Stimulated activated CD4-positive, alpha-beta T cell treated with anti-CD3 and anti-CD28 coated beads, TNF-alpha, amount 100 ng/mL, for 1 hour (primary cell): ENCODE measurements around the gene SNX12.

ENCODE experiments used
- DNase-seq, 3 donors: peaks; one replicate each; pipeline ENCODE4 v3.0.0-alpha.2; 2020; ENCODE audit warnings: low read depth in 3 of 3, low spot score in 1 of 3

Gene SNX12

DNA sequence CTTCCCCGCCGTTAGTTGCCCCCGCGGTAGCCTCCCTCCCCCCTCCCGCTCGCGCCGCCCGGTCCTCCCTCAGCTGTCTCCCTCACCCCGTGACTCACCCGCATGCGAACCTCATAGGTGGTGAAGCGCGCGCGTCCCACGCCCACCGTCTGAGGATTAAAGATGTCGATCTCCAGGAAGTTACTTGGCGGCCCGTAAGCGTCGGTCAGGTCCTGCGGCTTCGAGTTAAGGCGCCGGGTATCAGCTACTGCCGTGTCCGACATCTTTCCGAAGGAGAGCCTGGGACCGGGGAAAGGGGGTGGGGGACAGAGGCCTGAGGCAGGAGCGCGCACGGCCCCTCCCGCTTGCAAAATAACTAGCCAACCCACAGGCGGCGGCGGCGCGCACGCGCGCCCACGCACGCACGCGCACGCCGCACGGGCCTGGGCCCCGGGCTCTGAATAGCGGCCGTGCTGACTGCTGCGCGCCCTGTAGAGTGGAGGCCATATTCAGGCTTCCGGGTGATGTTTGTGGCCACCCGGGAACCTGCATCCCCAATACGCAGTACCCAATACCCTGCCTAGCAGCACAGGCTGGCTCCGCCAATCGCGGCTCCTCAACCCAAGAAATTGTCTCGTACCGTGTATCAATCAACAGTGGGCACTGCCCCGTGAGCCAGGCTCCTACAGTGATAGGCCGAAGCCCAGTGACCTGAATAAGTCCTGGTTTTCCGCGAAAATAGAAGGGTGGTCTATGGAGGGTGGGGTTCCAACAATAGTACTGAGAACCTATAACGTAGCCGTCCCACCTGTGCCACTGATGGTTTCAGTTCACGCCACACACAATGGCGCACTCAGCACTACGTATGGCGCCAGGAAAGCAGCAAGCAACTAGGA lies at the start of gene SNX12:
TSS of gene SNX12 (minus strand) at position 291 of the 875 bp plus-strand sequence. CDS start at position 263, 28 bp downstream.
- peak; percentile 66 to 77 (median 70) for DNase-seq

DNA sequence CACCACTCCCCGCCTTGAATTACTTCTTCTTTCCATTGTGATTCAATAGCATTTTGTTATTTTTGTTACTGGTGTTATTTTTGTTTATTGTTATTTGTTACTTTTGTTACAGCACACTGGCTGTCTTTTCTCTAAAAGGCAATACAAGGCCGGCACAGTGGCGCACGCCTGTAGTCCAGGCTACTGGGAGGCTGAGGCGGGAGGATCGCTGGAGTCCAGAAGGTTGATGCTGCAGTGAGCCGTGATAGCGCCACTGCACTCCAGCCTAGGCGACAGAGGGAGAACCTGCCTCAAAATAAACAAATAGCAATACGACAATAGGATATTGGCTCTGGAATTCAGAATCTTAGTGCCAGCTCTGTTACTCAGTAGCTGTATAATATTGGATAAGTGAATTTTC lies 49.2 kb upstream of the SNX12 start:
- no peak for DNase-seq

DNA sequence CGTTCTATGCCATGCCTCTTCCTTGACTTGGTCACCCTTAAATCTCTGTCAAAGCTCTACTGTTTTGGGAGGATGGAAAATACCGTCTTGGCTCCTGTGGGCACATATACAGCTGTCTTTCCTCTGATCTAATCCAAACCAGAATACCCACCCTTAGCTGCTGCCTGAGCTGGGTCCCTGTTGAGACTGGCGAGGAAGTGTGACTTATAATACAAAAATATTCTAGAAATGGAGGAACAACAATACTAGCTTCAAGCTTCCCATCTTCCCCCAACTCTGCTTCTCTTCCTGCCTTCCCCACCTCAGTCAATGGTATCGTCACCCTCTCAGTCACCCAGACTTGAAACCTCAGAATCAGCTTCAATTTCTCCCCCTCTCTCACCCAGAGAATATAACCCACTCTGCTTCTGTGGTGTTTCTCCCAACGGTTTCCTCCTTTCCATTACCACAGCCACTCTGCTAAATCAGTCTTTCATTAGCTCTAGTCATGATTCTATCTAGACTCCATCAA lies 43.8 kb upstream of the SNX12 start:
- DNase-seq = no peak

DNA sequence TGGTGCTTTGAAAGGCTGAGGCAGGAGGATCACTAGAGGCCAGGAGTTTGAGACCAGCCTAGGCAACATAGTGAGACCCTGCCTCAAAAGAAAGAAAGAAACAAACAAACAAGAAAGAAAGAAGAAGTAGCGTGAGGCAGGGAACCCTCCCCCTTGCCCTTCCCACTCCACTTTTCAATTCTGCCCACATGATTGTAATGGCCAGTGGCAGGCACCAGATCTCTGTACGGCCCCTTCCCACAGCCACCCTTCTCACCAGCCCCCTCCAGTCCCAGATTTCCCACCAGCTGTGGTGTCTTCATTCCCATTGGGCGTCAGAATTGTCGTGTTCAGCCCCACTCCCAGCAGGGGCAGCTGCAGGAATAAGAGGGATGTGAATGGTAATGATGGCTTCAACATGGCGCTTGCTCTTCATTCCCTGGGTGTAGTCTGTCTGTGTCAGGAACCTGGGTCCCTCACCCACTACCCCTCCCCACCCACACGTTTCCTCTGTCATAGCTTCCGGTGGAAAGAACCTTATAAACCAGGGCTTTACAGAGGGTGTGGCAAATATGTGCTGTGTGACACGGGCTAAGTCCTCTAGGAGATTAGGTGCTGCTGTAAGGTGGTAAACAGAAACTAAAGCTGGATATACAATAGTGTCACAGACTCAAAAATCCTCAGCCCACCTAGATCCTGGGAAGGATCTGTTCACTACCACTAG lies 43.2 kb upstream of the SNX12 start, which contains the start of gene IL2RG:
TSS of gene IL2RG (minus strand) at position 437 of the 703 bp plus-strand sequence. CDS start at position 399, 38 bp downstream.
- peak; percentile 27 to 67 (median 50) for DNase-seq

DNA sequence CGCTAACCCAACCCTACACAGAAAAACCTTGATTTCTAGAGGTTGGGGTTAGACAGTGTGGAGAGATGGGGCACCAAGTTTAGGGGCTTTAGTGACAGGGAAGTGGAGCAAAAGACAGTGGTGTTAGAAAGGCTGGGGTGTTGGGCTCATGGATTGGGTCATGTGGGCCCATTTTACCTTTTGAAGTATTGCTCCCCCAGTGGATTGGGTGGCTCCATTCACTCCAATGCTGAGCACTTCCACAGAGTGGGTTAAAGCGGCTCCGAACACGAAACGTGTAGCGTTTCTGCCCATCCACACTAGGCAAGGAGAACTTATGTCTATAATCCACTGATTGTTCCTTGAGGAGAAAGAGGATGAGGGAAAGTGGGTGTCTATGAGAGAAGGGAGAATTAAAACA lies 40.9 kb upstream of the SNX12 start:
- no peak for DNase-seq

DNA sequence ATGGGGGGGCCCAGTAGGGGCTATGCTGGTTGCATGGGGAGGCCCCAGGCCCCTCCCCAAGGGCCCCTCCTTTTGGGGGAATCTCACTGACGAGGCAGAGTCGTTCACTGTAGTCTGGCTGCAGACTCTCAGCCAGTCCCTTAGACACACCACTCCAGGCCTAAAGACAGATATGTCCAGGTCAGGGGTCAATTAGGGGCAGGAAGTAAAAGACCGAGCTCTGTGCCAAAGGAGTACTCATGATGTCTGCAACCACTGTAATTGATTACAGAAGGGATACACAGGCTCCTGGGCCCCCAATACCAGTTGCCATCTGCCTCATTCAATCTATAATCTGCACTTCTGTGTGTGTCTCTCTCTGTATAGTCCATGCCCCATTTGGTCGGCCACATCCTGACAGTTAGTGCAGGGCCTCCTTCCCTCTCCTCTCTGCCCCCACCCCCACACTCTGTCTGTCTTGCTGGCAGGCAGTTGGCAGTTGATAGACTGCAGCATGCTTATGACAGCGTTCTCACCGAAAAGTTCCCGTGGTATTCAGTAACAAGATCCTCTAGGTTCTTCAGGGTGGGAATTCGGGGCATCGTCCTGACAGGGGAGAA lies 39.7 kb upstream of the SNX12 start:
- DNase-seq = no peak

DNA sequence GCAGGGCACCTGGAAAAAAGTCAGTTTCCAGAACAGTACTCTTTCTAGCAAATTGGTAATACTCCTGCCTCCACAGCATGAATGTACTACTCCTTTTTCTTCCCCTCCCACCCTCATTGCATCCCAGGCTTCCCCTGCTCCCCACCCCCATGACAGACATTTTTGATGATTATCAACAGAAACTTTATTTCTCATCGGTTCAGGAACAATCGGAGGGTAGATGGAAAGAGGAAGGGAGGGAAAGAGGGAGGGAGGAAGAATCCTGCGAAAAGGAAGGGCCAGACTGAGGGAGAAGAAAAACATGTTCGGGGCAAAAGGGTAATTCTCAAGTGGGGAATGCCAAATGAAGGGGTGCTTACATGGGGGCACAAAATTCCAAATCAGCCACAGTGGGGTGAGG lies 39.1 kb upstream of the SNX12 start:
- no peak for DNase-seq

DNA sequence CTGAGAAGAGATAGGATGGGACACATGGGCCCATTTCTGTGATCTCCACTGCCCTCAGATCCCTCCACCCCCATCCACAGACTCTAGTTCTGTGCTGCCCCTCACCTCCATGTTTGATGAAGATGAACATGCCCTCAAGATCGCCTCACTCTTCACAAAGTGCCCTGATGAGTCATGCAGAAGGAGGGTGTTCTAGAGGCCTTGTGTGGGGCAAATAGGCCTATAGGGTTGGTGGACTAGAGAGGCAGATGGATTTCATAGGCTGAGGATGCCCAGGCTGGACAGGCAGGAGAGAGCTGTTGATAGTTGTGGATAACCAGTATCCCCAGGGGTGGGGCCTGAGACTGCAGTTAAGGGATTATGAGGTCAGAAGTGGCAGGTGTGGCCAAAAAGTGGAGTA lies 38.3 kb upstream of the SNX12 start, which contains the start of gene CXorf65:
TSS of gene CXorf65 (minus strand) at position 314 of the 400 bp plus-strand sequence. CDS start at position 130, 184 bp downstream.
- no peak for DNase-seq

DNA sequence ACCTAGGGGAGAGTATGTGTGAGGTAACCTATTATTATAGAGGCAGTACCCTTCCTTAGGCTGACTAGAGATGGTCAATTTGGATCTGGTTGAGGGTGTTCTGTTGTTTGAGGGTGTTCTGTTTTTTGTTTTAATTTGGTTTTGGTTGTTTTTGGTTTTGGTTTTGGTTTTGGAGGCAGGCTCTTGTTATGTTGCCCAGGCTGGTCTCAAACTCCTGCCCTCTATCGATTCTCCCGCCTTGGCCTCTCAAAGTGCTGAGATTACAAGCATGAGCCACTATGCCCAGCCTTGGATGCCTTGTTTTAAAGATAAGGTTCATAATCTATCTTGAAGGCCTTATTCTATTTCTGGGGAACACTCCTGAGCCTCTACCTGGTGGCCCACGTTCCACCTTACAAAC lies 37.5 kb upstream of the SNX12 start:
- DNase-seq = no peak

DNA sequence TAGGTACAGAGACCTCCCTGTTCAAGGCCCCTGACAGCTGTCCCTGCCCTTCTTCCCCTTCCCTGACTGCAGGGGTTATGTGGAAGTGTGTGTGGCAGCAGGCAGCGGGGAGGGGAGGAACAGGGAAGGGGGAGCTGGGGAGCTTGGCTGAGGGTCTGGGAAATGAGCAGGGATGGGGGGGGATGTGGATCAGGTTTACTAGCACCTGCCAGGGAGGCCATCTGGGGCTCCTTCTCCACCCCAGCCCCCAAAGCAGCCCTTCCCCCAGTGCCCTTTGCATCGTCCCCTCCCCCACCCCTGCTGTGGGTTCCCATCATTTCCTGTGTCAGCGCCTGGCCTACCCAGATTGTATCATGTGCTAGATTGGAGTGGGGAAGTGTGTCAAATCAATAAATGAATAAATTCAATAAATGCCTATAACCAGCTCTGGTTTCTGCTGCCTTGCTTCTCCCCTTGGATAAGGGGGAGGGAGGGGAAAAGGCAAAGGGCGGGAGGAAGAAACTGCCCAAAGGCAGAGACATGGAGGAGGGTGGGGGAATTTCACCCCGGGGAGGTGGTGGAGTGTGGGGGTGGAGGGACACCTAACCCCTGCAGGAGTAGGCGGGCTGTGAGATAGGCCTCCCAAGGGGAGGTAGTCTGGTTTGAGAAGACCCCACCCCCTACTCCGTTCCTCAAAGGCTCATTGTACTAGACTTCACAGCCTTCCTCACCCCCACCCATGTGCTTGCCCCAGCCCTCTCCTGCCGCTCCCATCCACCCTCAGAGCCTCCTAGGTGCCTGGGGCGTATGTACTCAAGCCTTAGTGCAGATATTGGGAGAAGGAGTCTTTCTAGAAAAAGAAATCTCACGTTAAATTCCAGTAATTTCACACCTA lies 35.2 kb upstream of the SNX12 start:
- peak in 1 of 3 donors; percentile 19 for DNase-seq

DNA sequence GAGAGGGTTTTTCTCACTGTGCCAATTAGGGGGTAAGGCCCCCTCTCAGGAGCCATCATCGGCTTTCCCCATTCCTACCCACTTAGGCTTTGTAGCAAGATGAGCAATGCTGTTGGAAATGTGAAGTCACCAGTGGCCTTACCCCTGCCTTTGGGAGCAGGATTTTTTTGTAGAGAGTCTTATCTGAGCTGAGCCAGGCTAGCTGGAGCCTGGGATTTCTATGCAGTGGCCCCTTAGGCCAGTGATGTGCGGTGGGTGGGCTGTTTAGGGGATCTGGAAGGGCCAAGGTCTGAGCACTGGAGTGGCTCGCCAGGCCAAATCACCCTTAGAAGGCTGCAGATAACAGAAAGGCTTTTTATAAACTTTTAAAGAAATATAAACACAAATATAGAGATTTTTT lies 34.2 kb upstream of the SNX12 start:
- no peak for DNase-seq

DNA sequence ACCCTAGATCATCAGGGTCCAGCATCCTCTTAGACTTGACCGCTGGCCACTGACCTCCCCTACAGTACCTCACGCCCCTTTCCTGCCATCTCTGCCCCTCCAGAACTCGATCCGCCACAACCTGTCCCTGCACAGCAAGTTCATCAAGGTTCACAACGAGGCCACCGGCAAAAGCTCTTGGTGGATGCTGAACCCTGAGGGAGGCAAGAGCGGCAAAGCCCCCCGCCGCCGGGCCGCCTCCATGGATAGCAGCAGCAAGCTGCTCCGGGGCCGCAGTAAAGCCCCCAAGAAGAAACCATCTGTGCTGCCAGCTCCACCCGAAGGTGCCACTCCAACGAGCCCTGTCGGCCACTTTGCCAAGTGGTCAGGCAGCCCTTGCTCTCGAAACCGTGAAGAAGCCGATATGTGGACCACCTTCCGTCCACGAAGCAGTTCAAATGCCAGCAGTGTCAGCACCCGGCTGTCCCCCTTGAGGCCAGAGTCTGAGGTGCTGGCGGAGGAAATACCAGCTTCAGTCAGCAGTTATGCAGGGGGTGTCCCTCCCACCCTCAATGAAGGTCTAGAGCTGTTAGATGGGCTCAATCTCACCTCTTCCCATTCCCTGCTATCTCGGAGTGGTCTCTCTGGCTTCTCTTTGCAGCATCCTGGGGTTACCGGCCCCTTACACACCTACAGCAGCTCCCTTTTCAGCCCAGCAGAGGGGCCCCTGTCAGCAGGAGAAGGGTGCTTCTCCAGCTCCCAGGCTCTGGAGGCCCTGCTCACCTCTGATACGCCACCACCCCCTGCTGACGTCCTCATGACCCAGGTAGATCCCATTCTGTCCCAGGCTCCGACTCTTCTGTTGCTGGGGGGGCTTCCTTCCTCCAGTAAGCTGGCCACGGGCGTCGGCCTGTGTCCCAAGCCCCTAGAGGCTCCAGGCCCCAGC lies 32.7 kb upstream of the SNX12 start:
- no peak for DNase-seq

DNA sequence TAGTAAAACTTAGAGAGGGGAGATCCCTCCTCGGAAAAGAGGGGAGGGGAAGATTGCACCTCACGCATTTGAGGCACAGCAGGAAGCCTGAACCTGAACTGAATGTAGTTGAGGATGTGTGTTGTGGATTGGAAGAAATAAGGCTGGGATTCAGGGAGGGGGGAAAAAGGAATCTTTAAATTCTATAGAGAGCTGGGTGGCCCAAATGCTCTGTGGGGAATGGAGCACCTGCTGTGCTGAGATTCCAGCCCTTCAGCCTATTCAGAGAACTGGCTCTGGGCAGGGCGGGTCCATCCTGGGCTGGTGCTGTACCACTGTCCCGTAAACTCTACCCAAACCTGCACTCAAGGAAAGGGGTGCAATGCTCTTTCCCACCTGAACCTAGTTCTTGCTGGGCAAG lies 31.6 kb upstream of the SNX12 start:
- DNase-seq = no peak

DNA sequence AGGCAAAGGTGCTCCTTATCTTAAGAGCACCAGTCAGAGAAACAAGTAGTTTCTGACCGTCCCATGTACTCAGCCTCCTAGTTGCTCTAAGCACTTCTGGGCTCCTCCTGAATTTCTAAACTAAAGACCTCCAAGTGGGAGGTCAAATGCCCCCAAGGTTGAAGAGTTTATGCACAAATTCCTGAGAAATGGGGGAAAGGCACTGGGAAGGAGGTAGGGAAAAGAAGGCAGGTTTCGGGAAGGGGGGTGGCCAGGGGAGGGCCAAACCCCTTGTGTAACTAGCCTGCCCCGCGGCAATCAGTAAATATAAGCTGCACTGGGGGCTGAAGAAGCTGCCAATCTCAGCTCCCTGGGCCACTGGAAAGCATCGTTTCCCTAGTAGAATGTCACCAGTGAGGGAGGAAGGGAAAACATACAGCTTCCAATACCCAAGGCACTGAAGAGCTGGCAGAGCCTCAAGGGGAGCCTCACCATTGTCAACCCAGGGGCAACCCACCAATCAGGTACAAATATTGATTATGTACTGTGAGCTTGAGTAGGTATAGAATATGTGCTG lies 30.9 kb upstream of the SNX12 start:
- no peak for DNase-seq

DNA sequence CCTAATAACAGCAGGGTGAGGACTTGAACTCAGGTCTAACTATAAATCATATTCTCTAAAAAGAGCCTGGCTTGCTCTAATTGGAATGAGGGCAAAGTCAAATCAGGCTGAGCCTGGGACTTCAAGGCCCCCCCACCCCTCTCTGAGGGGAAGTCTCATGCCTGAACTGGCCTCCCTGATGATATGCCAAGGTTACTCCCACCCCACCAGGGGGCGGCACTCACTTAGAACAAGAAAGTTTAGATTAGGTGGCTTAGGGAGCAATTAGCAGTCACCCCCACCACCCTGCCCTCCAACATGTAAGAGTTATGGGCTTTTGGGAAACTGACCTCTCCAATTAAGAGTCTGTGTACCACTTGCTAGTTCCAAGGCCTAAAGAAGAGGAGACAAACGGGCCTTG lies 30.2 kb upstream of the SNX12 start:
- DNase-seq = peak; percentile 35 to 53 (median 52)

DNA sequence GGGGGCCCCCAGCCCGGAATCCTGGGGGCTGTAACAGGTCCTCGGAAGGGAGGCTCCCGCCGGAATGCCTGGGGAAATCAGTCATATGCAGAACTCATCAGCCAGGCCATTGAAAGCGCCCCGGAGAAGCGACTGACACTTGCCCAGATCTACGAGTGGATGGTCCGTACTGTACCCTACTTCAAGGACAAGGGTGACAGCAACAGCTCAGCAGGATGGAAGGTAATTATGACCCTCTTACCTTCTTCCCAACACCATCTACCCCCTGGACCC lies 28.6 kb upstream of the SNX12 start:
- DNase-seq = no peak

DNA sequence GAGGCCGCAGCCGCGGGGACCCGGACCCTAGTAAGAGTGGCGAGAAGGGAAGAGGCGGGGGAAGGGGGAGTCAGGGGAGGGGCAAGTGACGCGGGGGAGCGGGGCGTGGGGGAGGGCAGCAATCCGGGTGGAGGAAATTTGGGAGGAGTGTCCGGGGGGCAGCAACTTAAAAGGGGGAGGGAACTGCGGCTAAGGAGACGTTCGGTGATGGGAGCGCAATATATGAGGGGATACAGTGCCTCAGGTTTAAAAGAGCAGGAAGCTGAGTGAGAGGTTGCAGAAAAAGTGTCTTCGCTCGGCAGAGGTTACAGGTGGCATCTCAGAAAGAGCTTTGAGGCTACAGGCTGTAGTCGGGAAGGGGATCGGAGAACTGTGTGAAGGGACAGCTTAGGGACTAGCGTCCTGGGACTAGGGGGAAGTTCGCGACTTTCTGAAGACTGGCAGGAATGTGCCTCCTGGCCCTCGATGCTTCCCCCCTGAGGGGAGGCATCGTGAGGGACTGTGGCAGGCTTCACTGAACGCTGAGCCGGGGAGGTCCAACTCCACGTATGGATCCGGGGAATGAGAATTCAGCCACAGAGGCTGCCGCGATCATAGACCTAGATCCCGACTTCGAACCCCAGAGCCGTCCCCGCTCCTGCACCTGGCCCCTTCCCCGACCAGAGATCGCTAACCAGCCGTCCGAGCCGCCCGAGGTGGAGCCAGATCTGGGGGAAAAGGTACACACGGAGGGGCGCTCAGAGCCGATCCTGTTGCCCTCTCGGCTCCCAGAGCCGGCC lies 28.0 kb upstream of the SNX12 start:
- no peak for DNase-seq

DNA sequence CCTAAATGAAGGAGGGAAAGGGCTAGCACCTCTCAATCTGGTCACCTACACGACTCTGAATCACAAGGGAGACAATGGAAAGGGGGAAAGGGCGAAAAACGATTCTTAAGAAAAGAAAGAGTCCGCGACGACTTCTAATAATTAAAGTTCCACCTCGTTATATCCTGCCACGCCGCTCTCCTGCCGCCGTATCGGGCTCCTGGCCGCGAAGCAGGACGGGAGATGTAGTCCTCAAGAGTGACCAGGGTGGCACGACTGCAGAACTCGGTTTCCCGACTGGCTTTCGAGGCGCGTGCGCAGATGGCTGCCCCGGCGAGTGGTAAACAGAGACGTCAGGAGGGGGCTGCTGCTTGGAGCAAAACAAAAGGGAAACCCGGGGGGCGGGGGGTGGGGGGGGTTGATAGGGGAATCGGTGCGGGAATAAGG lies 27.4 kb upstream of the SNX12 start, which contains the start of gene FOXO4:
TSS of gene FOXO4 (plus strand) at position 297 of the 426 bp plus-strand sequence. CDS start 678 bp downstream, outside the sequence.
- peak; percentile 68 to 71 (median 68) for DNase-seq
